SK-N-DZ (cell line): ENCODE results near the gene C22orf23.
"Not testable (repeated sequence)": the region's sequence is repeated elsewhere in the genome, so short reads cannot be mapped to it uniquely, and the experiment has no call there.

Experiments used
- DNase-seq: peaks from one replicate; pipeline ENCODE4 v3.0.0-alpha.2; 2015; ENCODE audit warnings: low spot score

The C22orf23 gene

DNA sequence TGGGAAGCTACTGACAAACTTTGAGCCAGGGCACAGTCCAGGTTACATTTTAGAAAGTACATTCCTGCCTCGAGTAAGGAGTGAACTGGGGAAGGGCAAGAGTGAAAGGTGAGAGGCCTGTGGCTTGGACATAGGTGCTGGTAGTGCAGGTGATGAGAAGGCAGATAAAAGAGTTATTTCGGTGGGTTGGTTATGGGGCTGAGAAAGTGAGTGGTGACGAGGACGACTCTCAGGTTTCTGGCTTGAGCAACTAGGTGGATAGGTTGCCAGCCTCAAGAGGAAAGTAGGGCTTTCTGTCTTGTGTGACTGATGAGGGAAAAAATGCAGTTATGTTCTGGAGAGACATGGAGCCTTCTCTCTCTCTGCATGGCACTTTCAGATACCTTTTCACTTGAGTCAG, 3.8 kb upstream of the C22orf23 start:
- no peak for DNase-seq

DNA sequence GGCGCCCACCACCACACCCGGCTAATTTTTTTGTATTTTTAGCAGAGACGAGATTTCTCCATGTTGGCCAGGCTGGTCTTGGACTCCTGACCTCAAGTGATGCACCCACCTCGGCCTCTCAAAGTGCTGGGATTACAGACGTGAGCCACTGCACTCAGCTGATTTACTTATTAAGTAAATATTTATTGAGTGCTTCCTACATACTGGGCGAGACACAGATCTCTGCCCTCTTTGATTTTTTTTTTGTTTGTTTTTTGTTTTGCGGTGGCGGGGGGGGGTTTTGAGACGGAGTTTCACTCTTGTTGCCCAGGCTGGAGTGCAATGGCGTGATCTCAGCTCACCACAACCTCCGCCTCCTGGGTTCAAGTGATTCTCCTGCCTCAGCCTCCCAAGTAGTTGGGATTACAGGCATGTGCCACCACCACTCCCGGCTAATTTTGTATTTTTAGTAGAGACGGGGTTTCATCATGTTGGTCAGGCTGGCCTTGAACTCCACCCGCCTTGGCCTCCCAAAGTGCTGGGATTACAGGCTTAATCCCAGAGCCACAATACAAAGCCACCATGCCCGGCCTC, 2.5 kb upstream of the C22orf23 start:
- DNase-seq = not testable (repeated sequence)

DNA sequence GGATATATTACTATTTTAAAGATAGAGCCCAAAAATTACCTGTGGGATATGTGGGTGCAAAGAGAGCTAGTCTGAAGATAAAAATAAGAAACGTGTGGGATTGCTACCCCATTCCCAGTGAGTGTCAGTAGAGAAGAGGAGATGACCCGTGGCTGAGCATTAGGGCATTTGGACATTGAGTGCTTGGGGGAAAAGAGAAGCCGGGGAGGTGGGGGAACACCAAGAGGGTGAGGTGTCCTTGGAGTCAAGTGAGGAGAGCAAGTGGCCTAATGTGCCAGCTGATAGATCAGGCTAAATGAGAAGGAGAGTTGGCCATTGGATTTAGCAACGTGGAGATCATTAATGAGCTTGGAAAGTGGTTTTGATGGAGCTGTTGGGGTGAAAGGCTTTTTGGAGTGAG, 1.3 kb upstream of the C22orf23 start:
- DNase-seq = no peak

DNA sequence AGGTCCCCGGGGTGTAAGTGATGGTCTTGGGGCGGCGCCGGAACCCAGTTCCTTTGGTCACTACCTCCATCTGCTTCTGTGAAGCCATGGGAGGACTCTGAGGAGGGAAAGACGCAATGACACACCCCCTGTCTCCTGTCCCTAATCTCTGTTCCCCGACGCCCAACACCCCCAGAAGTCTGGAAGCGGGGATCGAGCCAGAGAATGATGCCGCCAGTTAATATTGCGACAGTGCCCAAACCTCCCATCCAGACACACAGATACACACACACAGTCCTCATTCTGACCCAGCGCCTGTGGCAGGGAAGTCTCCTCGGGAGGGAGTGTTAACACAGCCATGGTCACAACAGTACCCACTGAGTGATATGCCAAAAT, 352 bp downstream of the C22orf23 start:
- no peak for DNase-seq

DNA sequence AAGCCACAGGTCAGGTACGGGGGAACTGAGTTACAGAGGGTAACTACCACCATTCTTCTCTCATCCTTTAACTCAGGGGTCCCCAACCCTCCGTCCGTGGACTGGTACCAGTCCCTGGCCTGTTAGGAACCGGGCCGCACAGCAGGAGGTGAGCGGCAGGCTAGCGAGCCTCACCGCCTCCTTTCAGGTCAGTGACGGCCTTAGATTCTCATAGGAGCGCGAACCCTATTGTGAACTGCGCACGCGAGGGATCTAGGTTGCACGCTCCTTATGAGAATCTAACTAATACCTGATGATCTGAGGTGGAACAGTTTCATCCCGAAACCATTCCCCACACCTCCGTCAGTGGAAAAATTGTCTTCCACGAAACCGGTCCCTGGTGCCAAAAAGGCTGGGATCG, 772 bp downstream of the C22orf23 start:
- not testable (repeated sequence) for DNase-seq

DNA sequence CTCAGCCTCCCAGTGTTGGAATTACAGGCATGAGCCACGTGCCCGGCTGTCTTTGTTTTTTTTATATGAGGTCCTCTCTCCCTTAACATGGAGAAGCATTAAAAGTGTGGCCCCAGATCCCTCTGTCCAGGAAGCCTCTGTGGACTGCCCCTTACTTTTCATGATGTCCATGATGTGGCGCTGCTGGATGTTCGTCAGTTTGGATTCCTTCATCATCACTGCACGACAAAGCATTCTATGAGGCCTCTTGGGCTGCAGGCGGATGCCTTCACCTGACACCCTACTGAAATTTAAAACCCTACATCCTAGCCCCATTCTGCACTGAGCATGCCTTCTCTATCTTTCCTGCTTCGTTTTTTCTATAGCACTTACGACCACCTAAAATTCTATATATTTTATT, 2.1 kb downstream of the C22orf23 start:
- no peak for DNase-seq

DNA sequence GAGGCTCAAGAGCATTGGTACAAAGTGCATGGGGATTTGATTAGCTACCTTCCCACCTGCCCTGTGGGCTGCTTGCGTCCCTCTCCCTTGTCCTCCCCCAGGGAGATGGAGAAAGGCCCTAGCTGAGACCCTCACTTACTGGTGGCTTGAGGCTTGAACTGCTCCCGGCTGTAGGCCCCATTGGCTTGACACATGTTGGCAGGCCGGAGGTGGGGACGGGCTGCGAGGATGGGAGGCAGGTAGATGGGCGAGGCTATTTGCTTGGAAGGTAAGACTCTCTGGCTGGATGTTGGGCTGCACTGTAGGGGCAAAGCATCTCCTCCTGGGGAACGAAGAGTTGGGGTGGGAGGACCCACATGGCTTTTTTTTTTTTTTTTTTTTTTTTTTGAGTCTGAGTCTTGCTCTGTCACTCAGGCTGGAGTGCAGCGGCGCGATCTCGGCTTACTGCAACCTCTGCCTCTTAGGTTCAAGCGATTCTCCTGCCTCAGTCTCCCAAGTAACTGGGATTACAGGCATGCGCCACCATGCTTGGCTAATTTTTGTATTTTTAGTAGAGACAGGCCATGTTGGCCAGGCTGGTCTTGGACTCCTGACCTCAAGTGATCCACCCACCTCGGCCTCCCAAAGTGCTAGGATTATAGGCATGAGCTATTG, 6.1 kb downstream of the C22orf23 start:
- DNase-seq = not testable (repeated sequence)

DNA sequence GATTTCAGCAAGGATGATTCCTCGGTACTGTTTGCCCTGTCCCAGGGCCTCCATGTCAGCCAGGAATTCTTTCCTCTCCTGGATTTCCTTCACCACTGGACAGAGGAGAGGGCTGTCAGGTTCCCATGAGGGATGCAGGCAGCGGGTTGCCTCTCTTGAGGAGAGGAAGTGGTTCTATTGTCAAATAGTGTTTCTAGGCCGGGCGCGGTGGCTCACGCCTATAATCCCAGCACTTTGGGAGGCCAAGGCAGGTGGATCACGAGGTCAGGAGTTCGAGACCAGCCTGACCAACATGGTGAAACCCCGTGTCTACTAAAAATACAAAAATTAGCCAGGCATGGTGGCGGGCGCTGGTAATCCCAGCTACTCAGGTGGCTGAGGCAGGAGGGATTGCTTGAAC, 9.0 kb downstream of the C22orf23 start:
- DNase-seq = not testable (repeated sequence)

DNA sequence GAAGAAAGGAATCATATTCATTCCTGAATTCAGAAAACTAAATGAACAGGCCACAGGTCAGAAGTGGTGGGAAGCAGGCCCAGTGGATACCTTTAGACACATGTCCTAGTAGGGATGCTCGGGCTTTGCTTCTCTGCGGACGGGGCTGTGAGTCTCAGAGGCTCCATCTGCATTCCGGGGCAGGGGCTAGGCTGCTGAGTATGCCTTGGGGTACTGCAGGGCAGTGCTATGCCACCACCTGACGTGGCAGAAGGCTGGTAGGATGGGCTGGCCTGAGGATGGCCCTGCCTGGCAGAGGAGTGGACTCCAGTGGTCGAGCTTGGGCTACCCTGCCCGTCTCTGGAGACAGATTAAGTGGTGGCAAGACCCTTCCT, 9.6 kb downstream of the C22orf23 start:
- no peak for DNase-seq

DNA sequence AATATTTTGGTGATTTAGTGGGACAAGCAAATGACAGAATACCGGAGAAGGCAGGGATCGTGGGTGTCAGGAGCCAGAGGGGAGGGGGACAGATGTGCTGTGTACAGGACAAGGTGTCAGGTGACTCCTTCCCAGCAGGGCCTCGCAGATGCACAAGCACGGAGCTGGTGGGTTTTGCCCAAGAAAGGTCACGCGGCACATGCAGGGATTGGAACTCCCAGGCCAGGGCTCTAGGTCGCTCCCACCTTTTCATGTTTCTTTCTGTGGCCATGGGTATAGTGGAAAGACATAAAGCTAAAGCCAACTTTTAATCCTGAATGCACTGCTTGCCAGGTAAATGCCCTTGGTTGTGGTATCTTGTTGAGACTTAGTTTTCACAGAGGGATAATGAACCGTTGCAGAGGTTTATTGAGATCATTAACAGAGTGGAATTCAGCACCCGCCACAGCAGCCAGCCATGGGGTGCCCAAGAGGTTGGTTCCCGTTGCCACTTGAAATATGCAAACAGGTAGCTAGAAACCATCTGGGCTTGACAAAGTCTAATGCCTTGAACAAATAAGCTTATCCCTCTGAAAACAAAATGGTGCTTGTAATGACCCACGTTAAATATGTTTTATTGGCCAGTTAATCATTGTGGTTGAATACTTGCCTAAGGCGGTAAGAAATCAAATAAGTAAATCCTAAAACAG, 10.1 kb downstream of the C22orf23 start:
- no peak for DNase-seq

DNA sequence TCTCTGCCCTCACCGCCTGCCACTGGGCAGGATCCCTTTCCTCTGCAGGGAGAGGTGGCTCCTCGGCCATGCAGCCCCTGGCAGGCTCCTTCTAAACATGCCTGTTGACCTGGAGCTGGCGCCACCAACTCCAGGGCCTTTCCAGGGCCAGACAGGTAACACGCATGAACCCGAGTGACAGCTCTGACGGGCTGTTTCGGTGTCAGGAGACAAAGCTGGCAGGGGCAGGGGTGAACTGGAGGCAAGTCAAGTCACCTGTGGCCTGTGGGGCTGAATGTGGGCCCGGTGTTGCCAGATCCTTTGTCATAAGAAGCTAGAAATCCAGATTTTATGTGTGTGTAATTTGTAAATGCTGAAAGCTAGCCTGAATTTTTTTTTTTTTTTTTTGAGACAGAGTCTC, 11.3 kb downstream of the C22orf23 start:
- DNase-seq = no peak

DNA sequence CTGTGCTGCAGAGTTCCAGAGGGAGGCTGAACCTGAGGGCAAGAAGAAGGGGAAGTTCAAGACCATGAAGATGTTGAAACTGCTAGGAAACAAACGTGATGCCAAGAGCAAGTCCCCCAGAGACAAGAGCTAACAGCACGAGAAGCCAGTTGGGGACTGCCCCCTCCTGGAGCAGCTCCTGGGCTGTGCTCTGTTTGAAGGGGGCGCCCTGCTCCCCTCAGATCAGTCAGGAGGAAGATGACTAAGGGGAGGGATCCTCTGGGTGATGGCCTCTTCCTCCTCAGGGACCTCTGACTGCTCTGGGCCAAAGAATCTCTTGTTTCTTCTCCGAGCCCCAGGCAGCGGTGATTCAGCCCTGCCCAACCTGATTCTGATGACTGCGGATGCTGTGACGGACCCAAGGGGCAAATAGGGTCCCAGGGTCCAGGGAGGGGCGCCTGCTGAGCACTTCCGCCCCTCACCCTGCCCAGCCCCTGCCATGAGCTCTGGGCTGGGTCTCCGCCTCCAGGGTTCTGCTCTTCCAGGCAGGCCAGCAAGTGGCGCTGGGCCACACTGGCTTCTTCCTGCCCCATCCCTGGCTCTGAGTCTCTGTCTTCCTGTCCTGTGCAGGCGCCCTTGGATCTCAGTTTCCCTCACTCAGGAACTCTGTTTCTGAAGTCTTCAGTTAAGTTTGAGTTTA, 12.6 kb downstream of the C22orf23 start:
- no peak for DNase-seq

DNA sequence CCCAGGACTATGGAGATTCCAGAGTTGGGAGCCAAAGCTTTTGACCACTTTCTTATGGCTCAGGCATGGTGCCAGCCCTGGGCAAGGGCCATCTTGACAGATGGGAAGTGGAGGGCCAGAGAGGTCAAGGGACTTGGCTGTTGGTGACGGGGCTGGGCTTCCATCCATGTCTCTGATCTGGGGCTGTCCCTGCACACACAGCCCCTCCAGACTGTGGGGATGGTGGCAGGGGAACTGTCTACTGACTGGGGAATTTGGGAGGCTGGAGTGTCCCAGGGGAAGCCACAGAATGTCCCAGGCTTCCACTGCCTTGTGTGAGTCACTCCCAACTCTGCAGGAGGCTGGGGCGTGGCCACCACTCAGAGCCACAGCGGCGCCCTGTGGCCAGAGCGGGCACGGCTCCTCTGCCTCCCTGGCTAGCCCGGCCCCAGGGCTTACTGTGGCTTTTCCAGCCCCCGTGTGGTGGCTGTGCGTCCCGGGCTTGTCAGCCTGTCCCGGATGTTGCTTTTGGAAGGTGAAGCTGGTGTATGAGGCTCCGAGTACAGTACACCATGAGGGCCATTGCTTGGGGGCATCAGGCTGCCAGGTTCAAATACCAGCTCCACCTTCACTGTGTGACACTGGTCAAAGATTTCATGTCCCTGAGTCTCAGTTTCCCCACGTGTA, 19.6 kb downstream of the C22orf23 start:
- DNase-seq = peak; percentile 77

DNA sequence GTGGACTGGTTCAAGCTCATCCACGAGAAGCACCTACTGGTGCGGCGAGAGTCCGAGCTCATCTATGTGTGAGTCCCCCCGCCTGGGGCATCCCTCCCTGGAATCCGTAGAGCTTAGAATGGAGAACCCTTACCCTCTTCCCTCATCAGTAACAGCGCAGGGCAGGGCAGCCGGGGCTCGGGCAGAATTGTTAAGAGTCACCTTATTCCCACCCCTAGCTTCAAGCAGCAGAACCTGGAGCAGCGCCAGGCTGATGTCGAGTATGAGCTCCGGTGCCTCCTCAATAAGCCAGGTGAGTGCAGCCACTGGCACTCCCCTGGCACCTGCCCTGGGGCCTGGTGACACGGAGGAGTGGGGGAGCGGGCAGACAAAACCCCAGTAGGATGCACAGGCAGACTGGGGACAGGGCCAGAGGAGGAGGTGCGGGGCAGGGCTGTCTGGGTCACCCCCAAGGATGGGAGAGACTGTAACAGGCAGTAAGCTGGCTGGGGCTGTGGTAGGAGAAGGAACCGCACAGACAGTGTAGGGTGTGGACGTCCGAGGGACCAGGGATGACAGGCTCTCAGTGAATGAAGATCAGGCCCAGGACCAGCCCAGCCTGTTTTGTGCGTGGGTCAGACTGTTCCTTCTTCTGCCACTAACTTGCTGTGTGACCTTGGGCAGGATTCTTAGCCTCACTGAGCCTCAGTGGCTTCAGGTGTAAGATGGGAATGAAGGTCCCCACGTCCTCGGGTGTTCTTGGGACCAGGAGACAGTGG, 20.4 kb downstream of the C22orf23 start:
- no peak for DNase-seq

DNA sequence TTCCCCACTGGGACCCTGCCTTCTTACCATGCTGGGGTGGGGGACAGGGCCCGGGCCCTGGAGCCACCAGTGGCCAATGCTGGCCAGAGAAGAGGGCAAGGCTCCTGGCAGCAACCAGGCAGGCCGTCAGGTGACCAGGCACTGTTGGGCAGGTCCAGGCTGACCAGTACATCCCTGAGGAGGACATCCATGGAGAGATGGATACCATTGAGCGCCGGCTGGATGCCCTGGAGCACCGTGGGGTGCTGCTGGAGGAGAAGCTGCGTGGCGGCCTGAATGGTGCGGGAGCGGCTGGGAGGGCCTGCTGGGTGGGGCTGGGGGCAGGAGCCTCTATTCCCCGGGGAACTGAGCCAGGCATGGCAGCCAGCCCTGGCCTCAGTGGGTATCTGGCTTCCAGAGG, 21.0 kb downstream of the C22orf23 start:
- DNase-seq = no peak

DNA sequence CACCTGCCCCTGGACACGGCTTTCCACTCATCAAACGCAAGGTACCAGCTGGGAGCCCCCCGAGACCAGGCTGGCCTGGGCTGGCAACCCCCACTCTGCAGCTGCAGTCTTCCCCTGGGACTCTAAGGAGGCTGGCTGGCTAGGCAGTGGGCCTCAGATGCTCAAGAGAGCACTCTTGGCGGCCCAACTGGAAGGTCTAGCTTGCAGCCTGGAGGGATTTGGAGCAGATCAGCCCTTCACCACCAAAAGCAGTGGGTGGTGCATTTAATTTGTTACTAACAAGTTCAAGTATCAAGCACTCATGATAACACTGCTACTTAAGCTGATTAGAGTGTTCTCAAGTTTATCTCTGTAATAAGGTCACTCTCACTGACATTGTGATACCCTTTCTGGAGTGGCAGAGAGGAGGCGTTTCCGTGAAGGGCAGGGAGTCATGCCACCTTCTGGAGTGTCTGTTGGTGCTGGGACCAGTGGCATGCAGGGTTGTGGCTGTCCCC, 21.5 kb downstream of the C22orf23 start:
- no peak for DNase-seq

DNA sequence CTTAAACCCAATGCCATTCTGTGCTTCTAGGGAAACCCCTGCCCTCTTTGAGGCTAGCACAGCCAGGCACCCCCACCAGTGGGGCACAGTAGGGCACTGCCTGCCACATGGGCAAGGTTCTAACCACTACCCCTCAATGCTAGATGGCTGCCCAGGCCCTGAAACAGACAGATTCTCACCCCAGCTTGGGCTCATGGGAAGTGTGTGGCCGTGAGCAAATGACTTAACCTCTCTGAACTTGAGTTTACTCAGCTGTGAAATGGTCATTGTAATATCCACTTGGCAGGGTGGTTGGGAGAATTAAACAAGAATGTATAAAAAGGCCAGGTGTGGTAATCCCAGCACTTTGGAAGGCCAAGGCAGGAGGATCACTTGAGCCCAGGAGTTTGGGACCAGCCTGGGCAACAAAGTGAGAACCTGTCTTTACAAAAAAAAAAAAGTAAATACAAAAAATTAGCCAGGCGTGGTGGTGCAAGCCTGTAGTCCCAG, 22.4 kb downstream of the C22orf23 start:
- no peak for DNase-seq

DNA sequence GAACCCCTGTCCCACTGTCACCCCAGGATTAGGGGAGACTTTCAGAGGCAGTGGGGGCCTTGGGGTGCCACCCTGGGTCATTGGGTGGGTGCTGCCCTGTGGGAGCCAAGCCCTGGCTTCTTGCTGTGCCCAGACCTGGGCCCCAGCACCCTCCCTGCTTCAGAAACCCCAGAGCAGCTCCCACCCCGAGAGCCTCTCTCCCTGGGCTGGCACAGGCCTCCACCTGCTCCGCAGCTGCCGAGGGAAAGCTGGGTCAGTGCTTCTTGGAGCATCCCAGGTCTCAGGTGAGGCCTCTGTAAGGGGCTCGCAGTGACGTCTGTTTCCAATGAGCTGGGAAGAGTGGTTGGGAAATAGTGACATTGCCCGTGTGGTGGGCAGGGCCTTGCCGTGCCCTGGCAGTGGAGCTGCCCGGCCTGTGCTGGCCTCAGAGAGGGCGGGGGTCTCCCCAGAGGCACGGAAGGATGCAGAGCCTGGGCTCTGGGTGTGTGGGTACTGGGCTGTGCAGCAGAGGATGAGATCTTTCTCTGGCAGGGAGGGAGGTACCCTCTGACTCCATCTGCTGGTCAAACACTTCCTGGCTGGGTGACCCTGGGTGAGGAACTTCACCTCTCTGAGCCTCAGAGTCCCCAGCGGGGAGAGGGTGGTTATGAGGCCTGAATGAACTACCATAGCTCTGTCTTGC, 23.0 kb downstream of the C22orf23 start:
- no peak for DNase-seq

DNA sequence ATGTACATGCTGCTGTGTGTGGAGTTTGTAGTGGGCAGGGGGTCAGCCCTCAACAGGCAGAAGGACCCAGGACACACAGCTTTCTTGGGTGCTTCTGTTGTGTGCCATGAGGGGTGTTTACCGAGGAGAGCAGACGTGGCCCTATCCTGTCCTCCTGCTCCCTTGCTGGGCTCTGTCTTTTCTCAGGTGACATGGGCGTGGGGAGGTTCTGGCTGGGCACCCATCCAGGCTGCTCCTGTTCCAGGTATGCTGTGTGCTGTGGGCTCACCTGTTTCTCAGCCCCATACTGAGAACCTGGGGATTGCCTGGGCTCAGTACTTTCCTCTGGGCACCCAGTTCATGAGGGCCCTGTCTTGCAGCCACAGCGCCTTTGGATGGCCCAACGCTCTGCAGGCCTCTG, 24.0 kb downstream of the C22orf23 start:
- no peak for DNase-seq

DNA sequence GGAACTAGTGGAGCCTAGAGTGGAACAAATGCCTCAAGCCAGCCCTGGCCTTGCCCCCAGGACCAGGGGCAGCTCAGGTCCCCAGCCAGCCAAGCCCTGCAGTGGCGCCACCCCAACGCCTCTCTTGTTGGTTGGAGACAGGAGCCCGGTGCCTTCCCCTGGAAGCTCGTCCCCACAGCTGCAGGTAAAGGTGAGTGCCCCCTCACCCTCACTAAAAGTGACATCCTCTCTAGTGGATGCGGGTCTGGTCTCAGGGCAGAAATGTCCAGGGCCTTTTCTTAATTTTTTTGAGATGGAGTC, 25.8 kb downstream of the C22orf23 start:
- DNase-seq = no peak
